HL-60/S4 treated with retinoic acid at 250 ng/mL for 4 days and 3 days (cell line): ENCODE measurements around the gene ABI3BP.

Source experiments
- in situ Hi-C: fragments of 300-500 bp; cut with MboI; formaldehyde crosslinking; loops from 2 replicates; pipeline ENCODE4 v1.7.0; 2022; ENCODE audit warnings: low sequenced_read_pairs

Gene ABI3BP

GRCh38 chr3:100777271-100777670 lies 215.9 kb downstream of the ABI3BP start:
- in situ Hi-C loops = no loop called here

DNA sequence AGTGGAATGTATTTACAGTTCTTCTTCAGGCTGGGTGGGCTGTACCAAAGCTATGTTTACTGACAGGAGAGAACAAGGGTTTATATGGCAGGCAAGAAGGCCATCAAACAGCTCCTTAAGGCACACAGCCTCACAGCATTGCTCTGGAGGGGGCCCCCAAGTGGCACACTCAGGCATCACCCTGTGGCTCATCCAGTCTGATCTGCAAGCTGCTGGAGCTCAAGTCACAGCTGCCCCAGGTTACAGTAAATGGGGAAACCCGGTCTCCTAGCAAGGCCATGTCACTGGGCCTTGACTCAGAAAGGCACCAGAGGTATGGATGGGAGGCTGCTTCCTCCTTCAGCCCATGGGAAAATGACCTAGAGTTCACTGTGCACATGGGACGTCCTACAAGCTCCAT lies 216.5 kb downstream of the ABI3BP start:
- in situ Hi-C loops = no loop called here

GRCh38 chr3:100776097-100776729 lies 217.0 kb downstream of the ABI3BP start:
- in situ Hi-C loops = no loop called here

DNA sequence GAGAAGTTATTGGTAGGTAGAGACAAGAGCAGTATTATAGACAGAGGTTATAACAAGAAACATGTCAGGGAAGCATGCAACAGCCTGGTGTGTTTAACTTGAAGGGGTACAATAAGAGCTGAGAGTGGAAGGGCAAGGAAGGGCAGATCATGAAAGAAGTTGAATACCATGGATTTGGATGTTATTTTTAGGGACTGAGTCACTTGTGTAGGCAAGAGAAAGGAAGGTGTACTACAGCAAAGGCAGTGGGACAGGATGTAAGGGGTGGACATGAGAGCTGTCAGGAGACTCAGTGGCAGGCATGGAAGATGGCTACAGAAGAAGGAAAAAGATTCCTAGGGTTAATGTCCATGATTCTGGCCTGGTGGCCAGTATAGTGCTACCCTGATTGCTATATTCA lies 217.6 kb downstream of the ABI3BP start:
- in situ Hi-C loops = no loop called here

DNA sequence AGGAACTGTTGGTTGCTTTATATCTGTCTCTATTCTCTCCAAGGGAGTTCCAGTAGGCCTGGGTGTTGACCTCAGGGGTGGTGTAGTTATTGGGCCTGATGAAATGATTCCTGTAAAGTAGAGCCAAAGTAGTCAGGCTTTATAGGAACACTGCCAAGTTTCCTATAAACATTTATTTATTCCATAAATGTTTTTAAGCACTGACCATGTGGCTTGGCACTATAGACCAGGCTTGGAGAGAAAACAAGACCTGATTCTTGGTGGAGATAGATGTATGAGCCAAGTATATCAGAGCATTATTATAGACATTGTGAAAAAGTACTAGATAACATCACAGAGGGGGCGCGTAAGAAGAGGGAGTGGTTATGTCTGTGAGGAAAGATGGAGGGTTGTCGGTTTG lies 218.0 kb downstream of the ABI3BP start:
- in situ Hi-C loops = no loop called here

DNA sequence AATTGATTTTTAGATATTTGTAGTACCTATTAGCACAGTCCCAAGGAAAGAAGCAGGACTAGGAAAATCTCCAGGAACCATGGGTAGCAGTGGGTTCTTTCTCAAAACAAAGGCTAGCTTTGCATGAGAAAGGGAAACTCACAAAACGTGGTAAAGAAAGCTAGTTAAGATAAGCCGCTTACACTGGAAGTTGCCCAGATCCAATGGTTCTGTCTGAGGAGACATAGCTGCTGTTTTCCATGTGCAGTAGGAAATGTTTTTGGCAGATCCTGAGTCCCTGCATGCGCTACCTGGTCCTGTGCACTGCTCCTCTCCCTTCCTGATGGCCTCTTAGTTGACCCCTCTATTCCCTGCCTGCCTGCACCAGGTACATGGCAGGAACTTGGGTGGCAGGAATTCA lies 223.5 kb downstream of the ABI3BP start:
- in situ Hi-C loops = no loop called here

GRCh38 chr3:100766069-100766468 lies 227.2 kb downstream of the ABI3BP start:
- in situ Hi-C loops = no loop called here

GRCh38 chr3:100765437-100765975 lies 227.7 kb downstream of the ABI3BP start:
- in situ Hi-C loops = no loop called here

GRCh38 chr3:100761951-100762350 lies 231.3 kb downstream of the ABI3BP start:
- in situ Hi-C loops = no loop called here

GRCh38 chr3:100761211-100761942 lies 231.8 kb downstream of the ABI3BP start:
- in situ Hi-C loops = no loop called here

DNA sequence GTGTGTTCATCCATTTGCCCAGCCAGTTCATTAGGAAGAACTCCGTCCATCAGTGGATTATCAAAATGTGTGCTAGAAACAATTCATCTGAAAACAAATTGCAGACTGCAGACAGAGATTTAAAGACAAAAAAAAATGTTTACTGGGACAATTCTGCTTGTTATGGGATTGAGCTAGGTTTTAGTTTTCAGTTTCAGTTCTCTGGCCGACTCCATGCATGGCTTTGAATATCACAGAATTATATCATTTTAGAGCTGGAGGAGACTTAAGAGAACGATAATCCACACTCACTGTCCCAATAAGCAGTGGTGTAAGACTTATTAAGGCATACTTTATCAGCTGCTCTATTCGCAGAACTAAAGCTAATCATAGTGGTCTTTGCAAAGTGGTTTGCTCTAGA lies 232.8 kb downstream of the ABI3BP start:
- in situ Hi-C loops = no loop called here

- in situ Hi-C loops = no loop called here
Observed at GRCh38 chr3:100759950-100760349, 233.3 kb downstream of the ABI3BP start.

GRCh38 chr3:100759159-100759558 lies 234.1 kb downstream of the ABI3BP start:
- in situ Hi-C loops = no loop called here

DNA sequence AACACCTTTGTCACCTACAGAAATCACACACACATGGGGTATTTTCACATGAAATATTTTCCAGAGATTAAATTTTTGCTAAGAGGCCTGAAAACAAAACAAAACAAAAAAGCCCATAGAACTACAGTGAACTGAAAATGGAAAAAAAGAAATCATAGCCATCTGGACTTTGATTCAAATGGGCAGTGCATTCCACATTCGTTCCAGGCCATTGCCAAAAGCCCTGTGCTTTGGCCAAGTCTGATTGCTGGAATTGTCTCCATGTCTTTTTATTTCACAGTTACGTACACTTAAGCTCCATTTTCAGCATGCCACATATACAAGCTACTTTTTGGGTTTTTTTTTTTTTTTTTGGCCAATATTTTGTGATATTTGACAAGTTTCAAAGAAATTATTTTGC lies 236.8 kb downstream of the ABI3BP start:
- in situ Hi-C loops = no loop called here

DNA sequence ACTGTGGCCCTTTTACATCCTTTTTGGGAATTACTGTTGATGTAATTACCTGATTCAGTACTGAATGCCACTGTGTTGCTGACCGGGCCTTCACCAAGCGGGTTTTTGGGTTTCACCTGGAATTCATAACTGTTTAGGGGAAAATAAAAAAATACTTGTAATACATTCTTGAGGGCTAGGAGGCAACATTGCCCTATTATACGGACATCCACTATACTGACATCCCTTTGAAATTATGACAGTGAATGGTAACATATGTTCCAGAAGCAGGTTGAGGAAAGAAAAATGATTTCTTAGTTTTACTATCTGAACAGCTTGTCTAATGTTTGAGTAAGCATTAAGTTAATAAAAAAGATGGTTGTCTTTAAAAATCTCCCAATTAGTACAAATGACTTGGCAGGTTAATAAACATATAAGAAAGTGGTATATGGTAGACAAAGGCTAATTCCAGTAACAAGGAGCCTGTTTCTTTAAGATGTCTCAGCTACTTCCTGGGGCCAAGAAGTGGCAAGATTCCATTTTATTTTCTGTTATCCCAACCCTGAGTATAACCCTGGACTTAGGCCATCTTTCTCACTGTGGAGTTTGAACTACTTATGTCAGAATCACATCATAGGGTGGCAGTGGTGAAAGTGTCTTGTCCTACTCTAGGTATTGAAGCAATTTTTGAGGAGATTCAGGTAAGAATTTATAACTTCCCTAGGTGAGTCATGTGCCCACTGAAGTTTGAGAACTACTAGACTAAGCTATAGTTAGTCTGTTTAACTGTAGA lies 238.5 kb downstream of the ABI3BP start:
- in situ Hi-C loops = no loop called here

- in situ Hi-C loops = no loop called here
Observed at GRCh38 chr3:100753846-100754245, 239.4 kb downstream of the ABI3BP start.

DNA sequence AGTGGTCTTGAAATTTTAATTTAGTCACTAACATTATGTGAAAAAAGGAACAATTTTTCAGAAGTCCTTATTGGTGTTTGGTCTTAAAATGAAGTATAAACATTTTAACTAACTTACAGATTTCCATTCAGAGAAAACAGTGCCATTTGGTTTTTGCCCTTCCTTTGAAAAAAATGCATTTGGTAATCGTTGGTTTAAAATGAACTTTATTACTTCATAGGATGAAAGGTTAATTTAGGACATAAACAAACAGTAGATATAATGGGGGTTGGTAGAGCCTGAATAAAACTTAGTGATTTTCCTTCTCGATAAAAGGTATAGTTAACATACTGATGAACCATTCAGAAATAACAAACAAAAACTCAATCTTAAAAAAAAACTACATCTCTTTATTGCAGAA lies 244.3 kb downstream of the ABI3BP start:
- in situ Hi-C loops = no loop called here

DNA sequence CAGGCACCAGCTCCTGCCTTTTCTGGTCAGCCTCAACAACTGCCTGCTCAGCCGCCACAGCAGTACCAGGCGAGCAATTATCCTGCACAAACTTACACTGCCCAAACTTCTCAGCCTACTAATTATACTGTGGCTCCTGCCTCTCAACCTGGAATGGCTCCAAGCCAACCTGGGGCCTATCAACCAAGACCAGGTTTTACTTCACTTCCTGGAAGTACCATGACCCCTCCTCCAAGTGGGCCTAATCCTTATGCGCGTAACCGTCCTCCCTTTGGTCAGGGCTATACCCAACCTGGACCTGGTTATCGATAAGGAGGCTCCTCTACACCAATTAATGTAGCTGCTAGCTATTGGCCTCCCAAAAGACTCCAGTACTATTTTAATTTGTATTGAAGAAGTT lies 245.0 kb downstream of the ABI3BP start:
- in situ Hi-C loops = no loop called here

DNA sequence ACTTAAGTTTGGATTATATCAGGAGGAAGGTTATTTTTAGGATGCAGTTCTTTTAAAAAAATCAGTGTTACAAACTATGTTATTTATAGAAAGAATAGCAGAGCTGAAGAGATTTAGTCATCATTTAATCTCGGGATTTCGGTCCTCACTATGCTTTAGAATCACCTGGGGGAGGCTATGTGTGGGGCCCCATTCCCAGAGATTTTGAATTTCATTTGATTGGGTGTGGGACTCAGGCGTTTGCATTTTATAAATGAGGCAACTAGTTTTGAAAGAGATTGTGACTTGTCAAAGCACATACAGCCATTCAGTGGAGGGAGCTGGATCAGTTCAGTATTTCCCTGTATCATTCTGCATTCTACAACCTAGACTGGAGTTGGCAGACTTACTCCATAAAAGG lies 247.1 kb downstream of the ABI3BP start:
- in situ Hi-C loops = no loop called here

GRCh38 chr3:100745617-100746016 lies 247.6 kb downstream of the ABI3BP start:
- in situ Hi-C loops = no loop called here

DNA sequence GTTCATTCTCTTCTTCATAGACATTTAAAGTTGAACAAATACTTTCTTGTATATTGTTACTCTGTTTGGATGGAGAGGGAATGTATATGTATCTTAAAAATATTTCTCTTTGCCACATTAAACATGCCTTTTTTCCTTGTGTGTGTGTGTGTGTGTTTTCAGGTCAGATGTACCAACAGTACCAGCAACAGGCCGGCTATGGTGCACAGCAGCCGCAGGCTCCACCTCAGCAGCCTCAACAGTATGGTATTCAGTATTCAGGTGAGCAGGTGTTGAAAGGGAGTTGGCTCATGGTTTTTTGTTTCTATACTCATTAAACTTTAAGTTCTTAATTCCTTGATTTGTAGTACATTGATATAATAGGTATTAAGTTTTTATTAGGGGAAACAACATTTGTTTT lies 248.6 kb downstream of the ABI3BP start:
- in situ Hi-C loops = no loop called here

- in situ Hi-C loops = no loop called here
Observed at GRCh38 chr3:100743535-100743934, 249.7 kb downstream of the ABI3BP start.
